OCI-LY7 (cell line): ENCODE measurements around the gene SPECC1.

ENCODE experiments used
- CTCF ChIP-seq: fragments of 200-600 bp; sonication (generic); conservative IDR thresholded peaks from 2 replicates; pipeline ENCODE4 v1.5.1; 2014; ENCODE audit warnings: mild to moderate bottlenecking, antibody characterized with exemption, low read length, moderate library complexity, mixed read lengths
- EZH2phosphoT487 ChIP-seq: fragments of 200-600 bp; sonication (generic); IDR thresholded peaks from 2 replicates; pipeline ENCODE4 v1.6.1; 2018; ENCODE audit warnings: low read depth, borderline replicate concordance, mild to moderate bottlenecking, mixed run types, antibody characterized with exemption, low read length, moderate library complexity, mixed read lengths

- TF ChIP-seq CTCF (no peak), EZH2phosphoT487 (no peak)
Measured at GRCh38 chr17:20142268-20142667, 133.1 kb downstream of the SPECC1 start.
